K562 (cell line): ENCODE data around the gene SMAD7. TPM values are rescaled to one million over a fixed set of nuclear protein-coding genes. Genes with fewer than 3 reads are reported as not detected.

Source experiments
- ATAC-seq: fragments of 200-7000 bp; cut with Tn5 transposase; 3 replicates; pipeline ENCODE4 v1.9.1; 2020; ENCODE audit warnings: moderate library complexity
- BruUV-seq: library from RNA; stranded (reverse); fragments of 400-500 nt; replicated peaks from 2 replicates; lab custom pipeline; 2021; lab: Mats Ljungman, UMichigan
- CTCF ChIA-PET: fragments of 300-600 bp; formaldehyde crosslinking; extraction: SDS; loops from one replicate; lab custom pipeline; 2021; ENCODE audit warnings: low intra/inter-chr PET ratio; lab: Yijun Ruan, JAX
- POLR2A ChIA-PET: fragments of 300-600, 350-650 bp; sonication (Branson Sonifier 250); formaldehyde crosslinking; extraction: SDS; loops from one replicate; lab custom pipeline; 2021; ENCODE audit warnings: antibody characterized with exemption, inconsistent platforms; lab: Yijun Ruan, JAX
- DNase-seq, 4 experiments: peaks; one replicate each; pipeline versions ENCODE4 v3.0.0 to v3.0.0-alpha.2; 2011 to 2018; ENCODE audit warnings: low spot score in 3 of 4, mixed read lengths in 3 of 4; ENCODE audit errors: extremely low read depth in 1 of 4
- FAIRE-seq: peaks from 2 replicates; lab custom pipeline; 2011; peaks lifted over from hg19 to GRCh38; lab: Jason Lieb, UNC
- H2AFZ ChIP-seq: 2 replicates; pipeline ENCODE4 v1.6.0; 2011; ENCODE audit warnings: low read depth, low read length, control low read depth, inconsistent platforms
- H3K27ac ChIP-seq: fragments of 200-600 bp; 3 replicates; pipeline ENCODE4 v1.8.0; 2011; ENCODE audit warnings: low read depth, mild to moderate bottlenecking, control low read depth, inconsistent platforms, low read length, moderate library complexity, mixed read lengths; ENCODE audit errors: extremely low read depth
- H3K27me3 ChIP-seq, 2 experiments: fragments of 300-600 bp in 1 of 2; 2 replicates in 1 of 2; 3 replicates in 1 of 2; pipeline versions ENCODE4 v1.6.0 to v1.8.0; 2011; ENCODE audit warnings: inconsistent platforms in 2 of 2, low read length in 2 of 2, mild to moderate bottlenecking in 1 of 2, mixed read lengths in 1 of 2, moderate library complexity in 1 of 2; ENCODE audit not compliant: control insufficient read depth in 2 of 2, insufficient read depth in 2 of 2
- H3K36me3 ChIP-seq: fragments of 300-600 bp; 3 replicates; pipeline ENCODE4 v1.8.0; 2011; ENCODE audit warnings: mild to moderate bottlenecking, low read length, inconsistent platforms; ENCODE audit not compliant: control insufficient read depth, insufficient read depth
- H3K4me1 ChIP-seq, 2 experiments: fragments of 200-600 bp in 1 of 2; replicated peaks in 1 of 2; 2 replicates in 1 of 2; 3 replicates in 1 of 2; pipeline versions ENCODE4 v1.5.1 to v1.8.0; 2011; ENCODE audit warnings: inconsistent platforms in 2 of 2, low read length in 2 of 2, mild to moderate bottlenecking in 1 of 2, mixed read lengths in 1 of 2, moderate library complexity in 1 of 2; ENCODE audit not compliant: control insufficient read depth in 2 of 2, insufficient read depth in 2 of 2
- H3K4me2 ChIP-seq: 2 replicates; pipeline ENCODE4 v1.6.1; 2011; ENCODE audit warnings: low read length, control low read depth, inconsistent platforms, mixed read lengths; ENCODE audit not compliant: insufficient read depth
- H3K4me3 ChIP-seq: fragments of 200-600 bp; sonication (generic), shearing (Covaris generic); 2 replicates; pipeline ENCODE4 v1.5.1; 2016; ENCODE audit warnings: control low read depth, inconsistent platforms
- H3K79me2 ChIP-seq: fragments of 200-600 bp; 3 replicates; pipeline ENCODE4 v1.8.0; 2011; ENCODE audit warnings: low read length, inconsistent platforms; ENCODE audit not compliant: control insufficient read depth, insufficient read depth
- H3K9ac ChIP-seq, 2 experiments: 2 replicates each; pipeline versions ENCODE4 v1.6.0 to v1.6.1; 2011; ENCODE audit warnings: low read depth in 2 of 2, low read length in 2 of 2, control low read depth in 1 of 2, inconsistent platforms in 1 of 2, mild to moderate bottlenecking in 1 of 2, mixed read lengths in 1 of 2; ENCODE audit not compliant: insufficient read depth in 1 of 2
- H3K9me1 ChIP-seq: one replicate; pipeline ENCODE4 v1.6.0; 2011; ENCODE audit warnings: inconsistent platforms, mild to moderate bottlenecking, low read length, moderate library complexity; ENCODE audit not compliant: control insufficient read depth, insufficient read depth
- H3K9me3 ChIP-seq: replicated peaks from 2 replicates; pipeline ENCODE4 v1.5.1; 2011; ENCODE audit warnings: low read depth, low read length, inconsistent platforms; ENCODE audit not compliant: control insufficient read depth, insufficient read depth
- H4K20me1 ChIP-seq: replicated peaks from 2 replicates; pipeline ENCODE4 v1.6.1; 2011; ENCODE audit warnings: low read length, inconsistent platforms, mixed read lengths; ENCODE audit not compliant: control insufficient read depth, insufficient read depth
- FIP1L1 ChIP-seq: fragments of 200-400 bp; formaldehyde crosslinking; IDR thresholded peaks from 2 replicates; pipeline ENCODE4 v1.6.1; 2018; ENCODE audit warnings: mild to moderate bottlenecking, low read depth, low read length; ENCODE audit not compliant: poor library complexity, severe bottlenecking
- FOSL1 ChIP-seq: fragments of 200-800 bp; sonication (Bioruptor generic); conservative IDR thresholded peaks from 2 replicates; pipeline ENCODE4 v1.6.1; 2016; ENCODE audit warnings: missing genetic modification characterization, missing compliant biosample characterization
- KAT7 ChIP-seq: sonication (generic); formaldehyde crosslinking; IDR thresholded peaks from 2 replicates; pipeline ENCODE4 v1.8.0; 2022; ENCODE audit warnings: missing genetic modification reagents, mild to moderate bottlenecking, borderline replicate concordance
- MEIS2 ChIP-seq: fragments of 450-650 bp; IDR thresholded peaks from 2 replicates; pipeline ENCODE4 v1.6.1; 2014; ENCODE audit warnings: mild to moderate bottlenecking; ENCODE audit not compliant: partially characterized antibody
- PKNOX1 ChIP-seq: fragments of 450-650 bp; IDR thresholded peaks from 2 replicates; pipeline ENCODE4 v1.6.1; 2016
- POLR2G ChIP-seq: fragments of 200-400 bp; formaldehyde crosslinking; IDR thresholded peaks from 2 replicates; pipeline ENCODE4 v1.6.1; 2017; ENCODE audit warnings: low read depth, mild to moderate bottlenecking, antibody characterized with exemption, low read length, moderate library complexity
- TEAD2 ChIP-seq: fragments of 450-650 bp; IDR thresholded peaks from 2 replicates; pipeline ENCODE4 v1.6.1; 2016; ENCODE audit warnings: missing genetic modification characterization, control low read depth, missing compliant biosample characterization
- TFAM ChIP-seq: fragments of 250-450 bp; sonication (Bioruptor Pico); conservative IDR thresholded peaks from 2 replicates; pipeline ENCODE4 v1.5.0; 2021; ENCODE audit warnings: mild to moderate bottlenecking, moderate library complexity
- VEZF1 ChIP-seq: fragments of 200-800 bp; sonication (Bioruptor generic); IDR thresholded peaks from 2 replicates; pipeline ENCODE4 v1.6.1; 2017; ENCODE audit warnings: missing genetic modification characterization, missing compliant biosample characterization
- ZBTB26 ChIP-seq: fragments of 450-650 bp; formaldehyde crosslinking; IDR thresholded peaks from 2 replicates; pipeline ENCODE4 v1.4.0; 2022; ENCODE audit warnings: missing genetic modification characterization
- ZNF140 ChIP-seq: fragments of 250-450 bp; sonication (Bioruptor Pico); IDR thresholded peaks from 2 replicates; pipeline ENCODE4 v1.8.0; 2021; ENCODE audit warnings: moderate library complexity, mild to moderate bottlenecking, inconsistent platforms
- ZNF589 ChIP-seq: fragments of 200-800 bp; sonication (Bioruptor generic); IDR thresholded peaks from 2 replicates; pipeline ENCODE4 v1.6.1; 2016; ENCODE audit warnings: low read depth, missing genetic modification characterization, missing compliant biosample characterization
- ZNF592 ChIP-seq: fragments of 450-650 bp; IDR thresholded peaks from 2 replicates; pipeline ENCODE4 v1.6.1; 2017; ENCODE audit warnings: antibody characterized with exemption, mild to moderate bottlenecking
- WGBS: fragments of 100-300 bp; shearing (Covaris generic); methylation state at CpG from one replicate; pipeline ENCODE4 v1.1.6; 2016; ENCODE audit warnings: low coverage, mixed read lengths; ENCODE audit not compliant: insufficient coverage; ENCODE audit errors: missing lambda C conversion rate; 5-methylcytosine and 5-hydroxymethylcytosine counted together
- in situ Hi-C: fragments of 300-500 bp; cut with MboI; formaldehyde crosslinking; loops from 4 replicates; pipeline ENCODE4 v1.15.0; 2018; ENCODE audit warnings: inconsistent platforms, mixed read lengths
- intact Hi-C: fragments of 100-400 bp; cut with micrococcal nuclease; formaldehyde crosslinking; loops from 2 replicates; pipeline ENCODE4 v1.14.2; 2022
- polyA plus RNA-seq, 8 experiments: library from polyadenylated mRNA; depleted of rRNA in 4 of 8; stranded (reverse) in 5 of 8; unstranded in 3 of 8; fragments of >200 nt; fragmentation: Nextera tagmentation in 2 of 8; fragmentation: Illumina TruSeq in 1 of 8; extraction: Ambion mirVana in 2 of 8; extraction: Trizol in 1 of 8; gene quantifications; 2 replicates each; pipeline versions ENCODE4 v1.2.1 to v1.2.3, GENCODE V29; 2011 to 2014; ENCODE audit warnings: inconsistent platforms in 1 of 8, missing spikeins in 1 of 8
- total RNA-seq, 7 experiments: library from RNA; depleted of rRNA in 6 of 7; stranded (reverse); fragments of >200 nt in 6 of 7; fragmentation: Illumina TruSeq in 2 of 7; extraction: Trizol in 2 of 7; gene quantifications; 2 replicates each; pipeline versions ENCODE4 v1.2.1 to v1.2.3, GENCODE V29; 2011 to 2021; ENCODE audit warnings: low replicate concordance in 1 of 7

The SMAD7 gene
- total and polyA plus RNA-seq, 9 of the 15 experiments (the other 6 are each of a cell fraction or from before 2014, with no cell fraction given) = 0.13 to 3.0 (median 1.6) TPM

GRCh38 chr18:48963586-48964470 lies 13.1 kb upstream of the SMAD7 start:
- peaks cover 18 to 24% of the 10 kb centered on the region in 2 experiments; a peak in 4 of 5 replicates for H3K4me1 ChIP-seq
- H3K27me3 ChIP-seq = peaks cover 0 to 2% of the 10 kb centered on the region in 2 experiments; a peak in 1 of 5 replicates
- ATAC-seq = peak; percentile 50
- no peak overlapping the region for H3K4me2 ChIP-seq
- BruUV-seq = no TSS peak
- no peak overlapping the region for H3K4me3 ChIP-seq
- in situ Hi-C loops = no loop called here
- POLR2A ChIA-PET = interaction anchor here (1.0 kb wide), 1 partner anchor 11 kb away, joined by 4 read pairs; no protein-coding TSS in a partner anchor
- H3K36me3 ChIP-seq = no peaks in the 10 kb centered on the region
- no peak overlapping the region for H2AFZ ChIP-seq
- 32% methylated on average over 10 of the region's 10 CpGs for WGBS
- FAIRE-seq = no peak
- H4K20me1 ChIP-seq = no peaks in the 10 kb centered on the region
- CTCF ChIA-PET = no interaction called here
- H3K9ac ChIP-seq = no peak overlapping the region
- H3K9me3 ChIP-seq = no peaks in the 10 kb centered on the region
- no peak for DNase-seq
- intact Hi-C loops = no loop called here
- no peaks in the 10 kb centered on the region for H3K9me1 ChIP-seq
- H3K79me2 ChIP-seq = no peaks in the 10 kb centered on the region
- no peak overlapping the region for H3K27ac ChIP-seq
- no peak for TF ChIP-seq ZNF589
- TF ChIP-seq VEZF1 (CRISPR knock-in tag) = no peak
- TF ChIP-seq POLR2G = no peak
- TF ChIP-seq MEIS2 = peak; percentile 66
- TF ChIP-seq TFAM (CRISPR knock-in tag) = no peak
- no peak for TF ChIP-seq FIP1L1
- no peak for TF ChIP-seq ZNF592
- no peak for TF ChIP-seq FOSL1
- peak; percentile 85 for TF ChIP-seq PKNOX1
- TF ChIP-seq ZBTB26 (CRISPR knock-in tag) = no peak
- no peak for TF ChIP-seq ZNF140
- no peak for TF ChIP-seq KAT7 (CRISPR knock-in tag)
- no peak for TF ChIP-seq TEAD2 (tag)
